ENCODE measurements around the gene GPS1. TPM values are rescaled to one million over a fixed set of nuclear protein-coding genes. Genes with fewer than 3 reads are reported as not detected.

GPS1 gene
- polyA plus RNA-seq, 1 of the 3 experiments (the other 2 are of a cell fraction): 264 TPM

DNA sequence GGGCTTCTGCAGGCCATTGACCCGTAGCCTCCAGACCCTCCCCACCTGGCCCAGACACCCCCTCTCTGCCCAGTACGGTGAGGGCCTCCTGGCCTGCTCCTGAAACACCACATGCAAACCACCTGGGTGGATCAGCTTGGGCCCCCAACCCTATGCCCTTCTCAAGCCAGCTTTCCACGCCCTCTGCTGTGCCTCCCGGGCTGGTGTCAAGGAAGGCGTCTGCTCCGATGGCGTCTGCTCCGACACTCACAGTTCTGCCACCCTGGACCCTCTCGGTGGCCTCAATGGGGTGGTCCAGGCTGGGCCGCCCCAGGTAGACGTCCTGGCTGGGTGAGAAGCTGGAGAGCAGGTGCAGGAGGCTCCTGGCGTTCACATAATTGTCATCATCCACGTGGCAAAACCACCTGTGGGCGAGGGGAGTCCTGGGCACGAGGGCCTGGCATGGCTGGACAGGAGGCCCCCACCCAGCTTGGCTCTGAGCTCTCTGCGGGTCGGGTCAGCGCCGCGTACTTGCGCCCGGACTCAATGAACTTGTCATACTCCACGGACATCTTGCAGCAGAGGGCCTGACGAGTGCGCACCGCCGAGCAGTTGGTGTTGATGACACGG lies 1.4 kb upstream of the GPS1 start:
- Histone ChIP-seq H3K9ac (peak overlapping the region; percentile 71; the same call in 1 of the 2 replicates), H3K4me1 (ENCODE audit: control insufficient read depth in 1 of 2, insufficient read depth in 2 of 2, low read depth in 1 of 2, low read length in 1 of 2) (peaks cover 0 to 25% of the 10 kb centered on the region in 2 experiments; a peak in 2 of 4 replicates), H3K27me3 (ENCODE audit: insufficient read depth) (no peaks in the 10 kb centered on the region), H3K36me3 (replicated peaks in 1 of 2; ENCODE audit: control insufficient read depth in 1 of 2, insufficient read depth in 2 of 2, low read length in 1 of 2) (peaks cover 29 to 57% of the 10 kb centered on the region in 2 experiments), H3K4me3 (ENCODE audit: low read depth in 2 of 2, low read length in 1 of 2) (peak overlapping the region; percentile 81 to 100), H4K20me1 (ENCODE audit: insufficient read depth) (peaks cover 14% of the 10 kb centered on the region; the same call in 1 of the 2 replicates), H2AFZ (ENCODE audit: low read depth) (no peak overlapping the region), H3F3A (replicated peaks; ENCODE audit: insufficient read depth) (peaks cover 5% of the 10 kb centered on the region), H3K9me3 (no peaks in the 10 kb centered on the region), H3K27ac (ENCODE audit: low read depth in 2 of 2, low read length in 1 of 2) (no peak overlapping the region; a peak in 1 of 4 replicates), H3K79me2 (ENCODE audit: insufficient read depth) (peaks cover 48% of the 10 kb centered on the region), H3K4me2 (peak overlapping the region; percentile 92), H3K9me2 (no peaks in the 10 kb centered on the region)
- DNase-seq: no peak
- no peak for TF ChIP-seq CHD2 (IDR thresholded peaks at IDR 0.05; ENCODE audit: low read length, partially characterized antibody)
- TF ChIP-seq, protein P1, sequence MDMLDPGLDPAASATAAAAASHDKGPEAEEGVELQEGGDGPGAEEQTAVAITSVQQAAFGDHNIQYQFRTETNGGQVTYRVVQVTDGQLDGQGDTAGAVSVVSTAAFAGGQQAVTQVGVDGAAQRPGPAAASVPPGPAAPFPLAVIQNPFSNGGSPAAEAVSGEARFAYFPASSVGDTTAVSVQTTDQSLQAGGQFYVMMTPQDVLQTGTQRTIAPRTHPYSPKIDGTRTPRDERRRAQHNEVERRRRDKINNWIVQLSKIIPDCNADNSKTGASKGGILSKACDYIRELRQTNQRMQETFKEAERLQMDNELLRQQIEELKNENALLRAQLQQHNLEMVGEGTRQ (IDR thresholded peaks at IDR 0.05; ENCODE audit: borderline replicate concordance, low read depth, low read length): no peak
- TF ChIP-seq EZH2phosphoT487 (IDR thresholded peaks at IDR 0.05; ENCODE audit: borderline replicate concordance, low read depth): no peak
- no peak for TF ChIP-seq SIN3A (IDR thresholded peaks at IDR 0.05; ENCODE audit: borderline replicate concordance, low read depth, low read length)
- TF ChIP-seq, protein P2, sequence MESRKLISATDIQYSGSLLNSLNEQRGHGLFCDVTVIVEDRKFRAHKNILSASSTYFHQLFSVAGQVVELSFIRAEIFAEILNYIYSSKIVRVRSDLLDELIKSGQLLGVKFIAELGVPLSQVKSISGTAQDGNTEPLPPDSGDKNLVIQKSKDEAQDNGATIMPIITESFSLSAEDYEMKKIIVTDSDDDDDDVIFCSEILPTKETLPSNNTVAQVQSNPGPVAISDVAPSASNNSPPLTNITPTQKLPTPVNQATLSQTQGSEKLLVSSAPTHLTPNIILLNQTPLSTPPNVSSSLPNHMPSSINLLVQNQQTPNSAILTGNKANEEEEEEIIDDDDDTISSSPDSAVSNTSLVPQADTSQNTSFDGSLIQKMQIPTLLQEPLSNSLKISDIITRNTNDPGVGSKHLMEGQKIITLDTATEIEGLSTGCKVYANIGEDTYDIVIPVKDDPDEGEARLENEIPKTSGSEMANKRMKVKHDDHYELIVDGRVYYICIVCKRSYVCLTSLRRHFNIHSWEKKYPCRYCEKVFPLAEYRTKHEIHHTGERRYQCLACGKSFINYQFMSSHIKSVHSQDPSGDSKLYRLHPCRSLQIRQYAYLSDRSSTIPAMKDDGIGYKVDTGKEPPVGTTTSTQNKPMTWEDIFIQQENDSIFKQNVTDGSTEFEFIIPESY (IDR thresholded peaks at IDR 0.05; ENCODE audit: borderline replicate concordance, low read depth): no peak
- TF ChIP-seq, protein P3, sequence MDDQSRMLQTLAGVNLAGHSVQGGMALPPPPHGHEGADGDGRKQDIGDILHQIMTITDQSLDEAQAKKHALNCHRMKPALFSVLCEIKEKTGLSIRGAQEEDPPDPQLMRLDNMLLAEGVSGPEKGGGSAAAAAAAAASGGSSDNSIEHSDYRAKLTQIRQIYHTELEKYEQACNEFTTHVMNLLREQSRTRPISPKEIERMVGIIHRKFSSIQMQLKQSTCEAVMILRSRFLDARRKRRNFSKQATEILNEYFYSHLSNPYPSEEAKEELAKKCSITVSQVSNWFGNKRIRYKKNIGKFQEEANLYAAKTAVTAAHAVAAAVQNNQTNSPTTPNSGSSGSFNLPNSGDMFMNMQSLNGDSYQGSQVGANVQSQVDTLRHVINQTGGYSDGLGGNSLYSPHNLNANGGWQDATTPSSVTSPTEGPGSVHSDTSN (IDR thresholded peaks at IDR 0.05): no peak
- TF ChIP-seq FOXM1 (IDR thresholded peaks at IDR 0.05; ENCODE audit: low read depth): no peak
- TF ChIP-seq GABPA (IDR thresholded peaks at IDR 0.05; ENCODE audit: low read depth): no peak
- TF ChIP-seq, protein P4, sequence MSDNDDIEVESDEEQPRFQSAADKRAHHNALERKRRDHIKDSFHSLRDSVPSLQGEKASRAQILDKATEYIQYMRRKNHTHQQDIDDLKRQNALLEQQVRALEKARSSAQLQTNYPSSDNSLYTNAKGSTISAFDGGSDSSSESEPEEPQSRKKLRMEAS (IDR thresholded peaks at IDR 0.05; ENCODE audit: low read depth): no peak
- no peak for TF ChIP-seq RAD21 (IDR thresholded peaks at IDR 0.05; ENCODE audit: low read length)
- ChIA-PET POLR2A (interaction anchor here (0.6 kb wide), 1 partner anchor 91 kb away, joined by 3 read pairs; no protein-coding TSS in a partner anchor), CTCF (interaction anchor here (0.9 to 5.1 kb wide), 7 partner anchors 10 to 91 kb away, joined by 3 to 45 read pairs (median 18); partner anchors contain the start of genes DCXR and RAC3)
- WGBS (ENCODE audit: low lambda C conversion rate): 90% methylated on average over 28 of the region's 28 CpGs

Measured in SK-N-SH (cell line).